ENCODE results near the gene TRAF3IP1.

DNA sequence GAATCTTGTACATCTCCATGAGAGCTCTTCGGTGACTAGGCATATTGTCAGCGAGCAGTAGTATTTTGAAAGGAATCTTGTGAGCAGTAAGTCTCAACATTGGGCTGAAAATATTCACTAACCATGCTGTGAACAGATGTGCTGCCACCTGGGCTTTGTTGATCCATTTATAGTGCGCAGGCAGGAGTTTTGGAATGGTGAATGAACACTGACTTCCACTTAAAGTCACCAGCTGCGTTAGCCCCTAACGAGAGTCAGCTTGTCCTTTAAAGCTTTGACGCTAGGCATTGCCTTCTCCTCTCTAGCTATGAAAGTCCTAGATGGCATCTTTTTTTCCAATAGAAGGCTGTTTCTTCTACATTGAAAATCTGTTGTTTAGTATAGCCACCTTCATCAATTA lies 110.5 kb downstream of the TRAF3IP1 start:
- TF ChIP-seq, protein P1, sequence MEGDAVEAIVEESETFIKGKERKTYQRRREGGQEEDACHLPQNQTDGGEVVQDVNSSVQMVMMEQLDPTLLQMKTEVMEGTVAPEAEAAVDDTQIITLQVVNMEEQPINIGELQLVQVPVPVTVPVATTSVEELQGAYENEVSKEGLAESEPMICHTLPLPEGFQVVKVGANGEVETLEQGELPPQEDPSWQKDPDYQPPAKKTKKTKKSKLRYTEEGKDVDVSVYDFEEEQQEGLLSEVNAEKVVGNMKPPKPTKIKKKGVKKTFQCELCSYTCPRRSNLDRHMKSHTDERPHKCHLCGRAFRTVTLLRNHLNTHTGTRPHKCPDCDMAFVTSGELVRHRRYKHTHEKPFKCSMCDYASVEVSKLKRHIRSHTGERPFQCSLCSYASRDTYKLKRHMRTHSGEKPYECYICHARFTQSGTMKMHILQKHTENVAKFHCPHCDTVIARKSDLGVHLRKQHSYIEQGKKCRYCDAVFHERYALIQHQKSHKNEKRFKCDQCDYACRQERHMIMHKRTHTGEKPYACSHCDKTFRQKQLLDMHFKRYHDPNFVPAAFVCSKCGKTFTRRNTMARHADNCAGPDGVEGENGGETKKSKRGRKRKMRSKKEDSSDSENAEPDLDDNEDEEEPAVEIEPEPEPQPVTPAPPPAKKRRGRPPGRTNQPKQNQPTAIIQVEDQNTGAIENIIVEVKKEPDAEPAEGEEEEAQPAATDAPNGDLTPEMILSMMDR (IDR thresholded peaks at IDR 0.05; ENCODE audit: low read depth, low read length, missing input control) = no peak
- no peak for TF ChIP-seq TAF1 (conservative IDR thresholded peaks at IDR 0.05)
- TF ChIP-seq, protein P2, sequence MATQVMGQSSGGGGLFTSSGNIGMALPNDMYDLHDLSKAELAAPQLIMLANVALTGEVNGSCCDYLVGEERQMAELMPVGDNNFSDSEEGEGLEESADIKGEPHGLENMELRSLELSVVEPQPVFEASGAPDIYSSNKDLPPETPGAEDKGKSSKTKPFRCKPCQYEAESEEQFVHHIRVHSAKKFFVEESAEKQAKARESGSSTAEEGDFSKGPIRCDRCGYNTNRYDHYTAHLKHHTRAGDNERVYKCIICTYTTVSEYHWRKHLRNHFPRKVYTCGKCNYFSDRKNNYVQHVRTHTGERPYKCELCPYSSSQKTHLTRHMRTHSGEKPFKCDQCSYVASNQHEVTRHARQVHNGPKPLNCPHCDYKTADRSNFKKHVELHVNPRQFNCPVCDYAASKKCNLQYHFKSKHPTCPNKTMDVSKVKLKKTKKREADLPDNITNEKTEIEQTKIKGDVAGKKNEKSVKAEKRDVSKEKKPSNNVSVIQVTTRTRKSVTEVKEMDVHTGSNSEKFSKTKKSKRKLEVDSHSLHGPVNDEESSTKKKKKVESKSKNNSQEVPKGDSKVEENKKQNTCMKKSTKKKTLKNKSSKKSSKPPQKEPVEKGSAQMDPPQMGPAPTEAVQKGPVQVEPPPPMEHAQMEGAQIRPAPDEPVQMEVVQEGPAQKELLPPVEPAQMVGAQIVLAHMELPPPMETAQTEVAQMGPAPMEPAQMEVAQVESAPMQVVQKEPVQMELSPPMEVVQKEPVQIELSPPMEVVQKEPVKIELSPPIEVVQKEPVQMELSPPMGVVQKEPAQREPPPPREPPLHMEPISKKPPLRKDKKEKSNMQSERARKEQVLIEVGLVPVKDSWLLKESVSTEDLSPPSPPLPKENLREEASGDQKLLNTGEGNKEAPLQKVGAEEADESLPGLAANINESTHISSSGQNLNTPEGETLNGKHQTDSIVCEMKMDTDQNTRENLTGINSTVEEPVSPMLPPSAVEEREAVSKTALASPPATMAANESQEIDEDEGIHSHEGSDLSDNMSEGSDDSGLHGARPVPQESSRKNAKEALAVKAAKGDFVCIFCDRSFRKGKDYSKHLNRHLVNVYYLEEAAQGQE (IDR thresholded peaks at IDR 0.05) = no peak
- TF ChIP-seq HNF4G (IDR thresholded peaks at IDR 0.05) = no peak
- TF ChIP-seq, protein P3, sequence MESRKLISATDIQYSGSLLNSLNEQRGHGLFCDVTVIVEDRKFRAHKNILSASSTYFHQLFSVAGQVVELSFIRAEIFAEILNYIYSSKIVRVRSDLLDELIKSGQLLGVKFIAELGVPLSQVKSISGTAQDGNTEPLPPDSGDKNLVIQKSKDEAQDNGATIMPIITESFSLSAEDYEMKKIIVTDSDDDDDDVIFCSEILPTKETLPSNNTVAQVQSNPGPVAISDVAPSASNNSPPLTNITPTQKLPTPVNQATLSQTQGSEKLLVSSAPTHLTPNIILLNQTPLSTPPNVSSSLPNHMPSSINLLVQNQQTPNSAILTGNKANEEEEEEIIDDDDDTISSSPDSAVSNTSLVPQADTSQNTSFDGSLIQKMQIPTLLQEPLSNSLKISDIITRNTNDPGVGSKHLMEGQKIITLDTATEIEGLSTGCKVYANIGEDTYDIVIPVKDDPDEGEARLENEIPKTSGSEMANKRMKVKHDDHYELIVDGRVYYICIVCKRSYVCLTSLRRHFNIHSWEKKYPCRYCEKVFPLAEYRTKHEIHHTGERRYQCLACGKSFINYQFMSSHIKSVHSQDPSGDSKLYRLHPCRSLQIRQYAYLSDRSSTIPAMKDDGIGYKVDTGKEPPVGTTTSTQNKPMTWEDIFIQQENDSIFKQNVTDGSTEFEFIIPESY (IDR thresholded peaks at IDR 0.05) = no peak
- no peak for TF ChIP-seq RAD21 (IDR thresholded peaks at IDR 0.05)
- TF ChIP-seq, protein P4, sequence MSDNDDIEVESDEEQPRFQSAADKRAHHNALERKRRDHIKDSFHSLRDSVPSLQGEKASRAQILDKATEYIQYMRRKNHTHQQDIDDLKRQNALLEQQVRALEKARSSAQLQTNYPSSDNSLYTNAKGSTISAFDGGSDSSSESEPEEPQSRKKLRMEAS (IDR thresholded peaks at IDR 0.05) = no peak

Data from liver (tissue), 3 donors.